K562 (cell line): ENCODE results near the gene PLEKHG4B. TPM values are rescaled to one million over a fixed set of nuclear protein-coding genes. Genes with fewer than 3 reads are reported as not detected.
A peak's percentile ranks its signal among the peaks of the same experiment; 100 is the strongest.

Experiments used
- CBX5 ChIP-seq: IDR thresholded peaks from 2 replicates; pipeline ENCODE4 v1.6.1; 2014; ENCODE audit warnings: low read depth, borderline replicate concordance
- CHD1 ChIP-seq: fragments of 200-600 bp; sonication (generic); IDR thresholded peaks from one replicate; pipeline ENCODE4 v1.6.1; 2012; ENCODE audit warnings: mild to moderate bottlenecking, moderate library complexity, low read length, inconsistent platforms
- CREBBP ChIP-seq: IDR thresholded peaks from one replicate; pipeline ENCODE4 v1.6.1; 2012; ENCODE audit warnings: low read depth, mild to moderate bottlenecking, control low read depth, inconsistent platforms, low read length
- FOSL1 ChIP-seq: fragments of 200-800 bp; sonication (Bioruptor generic); conservative IDR thresholded peaks from 2 replicates; pipeline ENCODE4 v1.6.1; 2016; ENCODE audit warnings: missing genetic modification characterization, missing compliant biosample characterization
- HMGN3 ChIP-seq: IDR thresholded peaks from 2 replicates; pipeline ENCODE4 v1.6.1; 2011; ENCODE audit warnings: borderline replicate concordance, low read depth, mild to moderate bottlenecking, mixed read lengths, low read length; ENCODE audit not compliant: insufficient read length; ENCODE audit errors: extremely low read depth
- MAFF ChIP-seq: IDR thresholded peaks from 2 replicates; pipeline ENCODE4 v1.6.1; 2012; ENCODE audit warnings: low read length, improper control_type of control experiment
- MCM2 ChIP-seq: fragments of 450-650 bp; IDR thresholded peaks from 2 replicates; pipeline ENCODE4 v1.6.1; 2017; ENCODE audit warnings: low read depth, mild to moderate bottlenecking
- MCM5 ChIP-seq: fragments of 450-650 bp; IDR thresholded peaks from 2 replicates; pipeline ENCODE4 v1.6.1; 2016; ENCODE audit warnings: low read depth
- NR2C1 ChIP-seq, 2 experiments: fragments of 450-650 bp; IDR thresholded peaks; 2 replicates each; pipeline ENCODE4 v1.6.1; 2017; ENCODE audit warnings: mild to moderate bottlenecking in 2 of 2, antibody characterized with exemption in 1 of 2, inconsistent platforms in 1 of 2, missing compliant biosample characterization in 1 of 2, missing genetic modification characterization in 1 of 2
- PHB ChIP-seq: fragments of 250-450 bp; sonication (Bioruptor Pico); IDR thresholded peaks from 2 replicates; pipeline ENCODE4 v1.5.0; 2021
- POLR2B ChIP-seq: fragments of 450-650 bp; IDR thresholded peaks from 2 replicates; pipeline ENCODE4 v1.6.1; 2018; ENCODE audit warnings: low read depth; ENCODE audit not compliant: partially characterized antibody
- STAG1 ChIP-seq: sonication (generic); formaldehyde crosslinking; IDR thresholded peaks from 2 replicates; pipeline ENCODE4 v1.5.0; 2020; ENCODE audit warnings: missing genetic modification reagents, borderline replicate concordance
- TOE1 ChIP-seq, 2 experiments: fragments of 450-650 bp in 1 of 2; sonication (generic) in 1 of 2; formaldehyde crosslinking in 1 of 2; IDR thresholded peaks; 2 replicates each; pipeline versions ENCODE4 v1.7.1 to v1.8.0; 2016 to 2022; ENCODE audit warnings: borderline replicate concordance in 2 of 2, mild to moderate bottlenecking in 2 of 2, antibody characterized with exemption in 1 of 2, inconsistent platforms in 1 of 2, low read depth in 1 of 2, missing genetic modification reagents in 1 of 2, moderate library complexity in 1 of 2
- TSC22D4 ChIP-seq: fragments of 450-650 bp; IDR thresholded peaks from 2 replicates; pipeline ENCODE4 v1.6.1; 2016; ENCODE audit warnings: missing genetic modification characterization, missing biosample characterization, control low read depth
- YY1 ChIP-seq, 3 experiments: IDR thresholded peaks; 2 replicates each; pipeline ENCODE4 v1.6.1; 2011; ENCODE audit warnings: low read length in 2 of 3, mild to moderate bottlenecking in 2 of 3, moderate library complexity in 2 of 3, borderline replicate concordance in 1 of 3, control low read depth in 1 of 3, low read depth in 1 of 3; ENCODE audit not compliant: insufficient read depth in 3 of 3, insufficient replicate concordance in 2 of 3, control insufficient read depth in 1 of 3, insufficient read length in 1 of 3; ENCODE audit errors: extremely low read depth in 1 of 3
- ZNF140 ChIP-seq: fragments of 250-450 bp; sonication (Bioruptor Pico); IDR thresholded peaks from 2 replicates; pipeline ENCODE4 v1.8.0; 2021; ENCODE audit warnings: moderate library complexity, mild to moderate bottlenecking, inconsistent platforms
- ZNF449 ChIP-seq: fragments of 250-450 bp; sonication (Bioruptor Pico); IDR thresholded peaks from 2 replicates; pipeline ENCODE4 v1.8.0; 2022; ENCODE audit warnings: moderate library complexity, mild to moderate bottlenecking, inconsistent platforms
- polyA plus RNA-seq, 8 experiments: library from polyadenylated mRNA; depleted of rRNA in 4 of 8; stranded (reverse) in 5 of 8; unstranded in 3 of 8; fragments of >200 nt; fragmentation: Nextera tagmentation in 2 of 8; fragmentation: Illumina TruSeq in 1 of 8; extraction: Ambion mirVana in 2 of 8; extraction: Trizol in 1 of 8; gene quantifications; 2 replicates each; pipeline versions ENCODE4 v1.2.1 to v1.2.3, GENCODE V29; 2011 to 2014; ENCODE audit warnings: inconsistent platforms in 1 of 8, missing spikeins in 1 of 8
- total RNA-seq, 7 experiments: library from RNA; depleted of rRNA in 6 of 7; stranded (reverse); fragments of >200 nt in 6 of 7; fragmentation: Illumina TruSeq in 2 of 7; extraction: Trizol in 2 of 7; gene quantifications; 2 replicates each; pipeline versions ENCODE4 v1.2.1 to v1.2.3, GENCODE V29; 2011 to 2021; ENCODE audit warnings: low replicate concordance in 1 of 7
- TF ChIP-seq, protein P1 (sequence below), 2 experiments: fragments of 450-650 bp in 1 of 2; IDR thresholded peaks; 2 replicates each; pipeline ENCODE4 v1.6.1; 2011 to 2017; ENCODE audit warnings: low read depth in 2 of 2, antibody characterized with exemption in 1 of 2, borderline replicate concordance in 1 of 2, low read length in 1 of 2, mild to moderate bottlenecking in 1 of 2, mixed read lengths in 1 of 2; ENCODE audit not compliant: control insufficient read depth in 1 of 2
- TF ChIP-seq, protein P2 (sequence below): fragments of 250-450 bp; sonication (Bioruptor Pico); IDR thresholded peaks from 2 replicates; pipeline ENCODE4 v1.9.0; 2021; ENCODE audit warnings: mild to moderate bottlenecking, inconsistent platforms

Gene PLEKHG4B
- total and polyA plus RNA-seq, 9 of the 15 experiments (the other 6 are each of a cell fraction or from before 2014, with no cell fraction given): 0.02 TPM; not detected in 8

DNA sequence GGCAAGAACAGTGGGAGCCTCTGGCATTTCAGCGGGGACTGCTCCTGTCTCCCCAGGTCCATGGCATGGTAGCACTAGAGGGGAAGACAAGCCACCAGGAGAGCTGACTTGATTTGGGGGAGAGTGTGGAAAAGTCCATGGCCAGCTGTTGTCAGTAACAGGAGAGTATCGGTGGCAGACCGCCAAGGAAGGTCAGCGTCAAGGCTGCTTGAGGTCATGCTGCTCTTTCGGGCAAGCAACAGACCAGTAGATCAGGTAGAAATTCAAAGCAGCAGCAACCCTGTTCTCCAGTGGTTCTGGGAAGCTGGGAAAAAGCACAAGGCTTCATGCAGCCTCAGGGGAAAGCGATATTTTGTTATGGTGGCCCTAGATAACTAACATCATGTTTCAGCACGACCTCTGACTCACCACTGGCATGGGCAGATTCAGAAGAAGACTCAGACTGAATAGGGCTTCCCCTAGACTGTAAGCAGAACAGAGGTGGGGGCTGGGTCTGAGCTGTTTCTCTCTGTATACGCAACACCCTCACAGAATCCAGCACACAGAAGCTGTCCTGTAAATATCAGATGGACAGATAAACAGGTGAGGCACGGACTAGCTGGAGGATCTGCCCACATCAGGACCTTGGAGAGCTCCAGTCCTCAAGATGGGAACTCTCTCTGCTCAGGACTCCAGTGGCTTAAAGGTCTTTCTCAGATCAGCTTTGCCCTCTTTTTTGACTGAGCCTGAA, 35.2 kb upstream of the PLEKHG4B start (continued):
- TF ChIP-seq ZNF449 (CRISPR knock-in tag) (0 out of 2 replicates have a peak, but pooled peaks have one; percentile 19), POLR2B (no peak), PHB (CRISPR knock-in tag) (no peak), ZNF140 (CRISPR knock-in tag) (no peak), TSC22D4 (tag) (no peak), MCM2 (no peak), HMGN3 (no peak), TOE1 (IDR thresholded peaks at IDR 0.05; ENCODE audit: borderline replicate concordance) (no peak), TOE1 (CRISPR knock-in tag; IDR thresholded peaks at IDR 0.05; ENCODE audit: borderline replicate concordance, low read depth) (no peak), CBX5 (no peak), CHD1 (no peak), STAG1 (CRISPR knock-in tag) (peak; percentile 18; the same call in 1 of the 2 replicates), FOSL1 (tag) (peak; percentile 38; the same call in 1 of the 2 replicates), MAFF (no peak), YY1 (IDR thresholded peaks at IDR 0.05; ENCODE audit: borderline replicate concordance in 1 of 3, control insufficient read depth in 1 of 3, extremely low read depth in 1 of 3, insufficient read depth in 3 of 3, insufficient read length in 1 of 3, insufficient replicate concordance in 2 of 3, low read depth in 1 of 3, low read length in 2 of 3) (peak in 1 of 3 experiments; percentile 20), MCM5 (no peak), NR2C1 (IDR thresholded peaks at IDR 0.05) (no peak), NR2C1 (tag; IDR thresholded peaks at IDR 0.05) (no peak), CREBBP (no peak)
- TF ChIP-seq, protein P1, sequence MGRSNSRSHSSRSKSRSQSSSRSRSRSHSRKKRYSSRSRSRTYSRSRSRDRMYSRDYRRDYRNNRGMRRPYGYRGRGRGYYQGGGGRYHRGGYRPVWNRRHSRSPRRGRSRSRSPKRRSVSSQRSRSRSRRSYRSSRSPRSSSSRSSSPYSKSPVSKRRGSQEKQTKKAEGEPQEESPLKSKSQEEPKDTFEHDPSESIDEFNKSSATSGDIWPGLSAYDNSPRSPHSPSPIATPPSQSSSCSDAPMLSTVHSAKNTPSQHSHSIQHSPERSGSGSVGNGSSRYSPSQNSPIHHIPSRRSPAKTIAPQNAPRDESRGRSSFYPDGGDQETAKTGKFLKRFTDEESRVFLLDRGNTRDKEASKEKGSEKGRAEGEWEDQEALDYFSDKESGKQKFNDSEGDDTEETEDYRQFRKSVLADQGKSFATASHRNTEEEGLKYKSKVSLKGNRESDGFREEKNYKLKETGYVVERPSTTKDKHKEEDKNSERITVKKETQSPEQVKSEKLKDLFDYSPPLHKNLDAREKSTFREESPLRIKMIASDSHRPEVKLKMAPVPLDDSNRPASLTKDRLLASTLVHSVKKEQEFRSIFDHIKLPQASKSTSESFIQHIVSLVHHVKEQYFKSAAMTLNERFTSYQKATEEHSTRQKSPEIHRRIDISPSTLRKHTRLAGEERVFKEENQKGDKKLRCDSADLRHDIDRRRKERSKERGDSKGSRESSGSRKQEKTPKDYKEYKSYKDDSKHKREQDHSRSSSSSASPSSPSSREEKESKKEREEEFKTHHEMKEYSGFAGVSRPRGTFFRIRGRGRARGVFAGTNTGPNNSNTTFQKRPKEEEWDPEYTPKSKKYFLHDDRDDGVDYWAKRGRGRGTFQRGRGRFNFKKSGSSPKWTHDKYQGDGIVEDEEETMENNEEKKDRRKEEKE (IDR thresholded peaks at IDR 0.05; ENCODE audit: borderline replicate concordance in 1 of 2, control insufficient read depth in 1 of 2, low read depth in 2 of 2, low read length in 1 of 2): no peak
- TF ChIP-seq, protein P2, sequence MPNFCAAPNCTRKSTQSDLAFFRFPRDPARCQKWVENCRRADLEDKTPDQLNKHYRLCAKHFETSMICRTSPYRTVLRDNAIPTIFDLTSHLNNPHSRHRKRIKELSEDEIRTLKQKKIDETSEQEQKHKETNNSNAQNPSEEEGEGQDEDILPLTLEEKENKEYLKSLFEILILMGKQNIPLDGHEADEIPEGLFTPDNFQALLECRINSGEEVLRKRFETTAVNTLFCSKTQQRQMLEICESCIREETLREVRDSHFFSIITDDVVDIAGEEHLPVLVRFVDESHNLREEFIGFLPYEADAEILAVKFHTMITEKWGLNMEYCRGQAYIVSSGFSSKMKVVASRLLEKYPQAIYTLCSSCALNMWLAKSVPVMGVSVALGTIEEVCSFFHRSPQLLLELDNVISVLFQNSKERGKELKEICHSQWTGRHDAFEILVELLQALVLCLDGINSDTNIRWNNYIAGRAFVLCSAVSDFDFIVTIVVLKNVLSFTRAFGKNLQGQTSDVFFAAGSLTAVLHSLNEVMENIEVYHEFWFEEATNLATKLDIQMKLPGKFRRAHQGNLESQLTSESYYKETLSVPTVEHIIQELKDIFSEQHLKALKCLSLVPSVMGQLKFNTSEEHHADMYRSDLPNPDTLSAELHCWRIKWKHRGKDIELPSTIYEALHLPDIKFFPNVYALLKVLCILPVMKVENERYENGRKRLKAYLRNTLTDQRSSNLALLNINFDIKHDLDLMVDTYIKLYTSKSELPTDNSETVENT (CRISPR knock-in tag): no peak
